HepG2 (cell line): ENCODE data around the gene POLA2. TPM values are rescaled to one million over a fixed set of nuclear protein-coding genes. Genes with fewer than 3 reads are reported as not detected.

ENCODE experiments used
- BCL6 ChIP-seq: IDR thresholded peaks from 2 replicates; pipeline ENCODE4 v1.6.1; 2016; ENCODE audit warnings: missing genetic modification reagents, missing compliant biosample characterization
- FOXA1 ChIP-seq, 2 experiments: fragments of 450-650 bp in 1 of 2; sonication (generic) in 1 of 2; formaldehyde crosslinking in 1 of 2; IDR thresholded peaks; 2 replicates each; pipeline versions ENCODE4 v1.4.0 to v1.6.1; 2016 to 2020; ENCODE audit warnings: missing genetic modification reagents in 1 of 2
- FOXO4 ChIP-seq: sonication (generic); formaldehyde crosslinking; conservative IDR thresholded peaks from 2 replicates; pipeline ENCODE4 v1.8.1; 2023; ENCODE audit warnings: missing genetic modification reagents
- GLMP ChIP-seq: sonication (generic); formaldehyde crosslinking; IDR thresholded peaks from 2 replicates; pipeline ENCODE4 v1.9.0; 2021; ENCODE audit warnings: missing genetic modification reagents, mild to moderate bottlenecking, borderline replicate concordance
- PAF1 ChIP-seq: IDR thresholded peaks from 2 replicates; pipeline ENCODE4 v1.6.1; 2016; ENCODE audit warnings: missing genetic modification reagents, missing compliant biosample characterization
- PHB2 ChIP-seq: fragments of 450-650 bp; IDR thresholded peaks from 2 replicates; pipeline ENCODE4 v1.6.1; 2018; ENCODE audit not compliant: partially characterized antibody
- RELA ChIP-seq: sonication (generic); formaldehyde crosslinking; IDR thresholded peaks from 2 replicates; pipeline ENCODE4 v1.4.0; 2020; ENCODE audit warnings: missing genetic modification reagents
- SKI ChIP-seq: fragments of 450-650 bp; IDR thresholded peaks from one replicate; pipeline ENCODE4 v1.6.1; 2018; ENCODE audit warnings: mild to moderate bottlenecking; ENCODE audit not compliant: partially characterized antibody
- THAP11 ChIP-seq: IDR thresholded peaks from 2 replicates; pipeline ENCODE4 v1.6.1; 2016; ENCODE audit warnings: missing biosample characterization, missing genetic modification reagents
- ZNF350 ChIP-seq: sonication (generic); formaldehyde crosslinking; IDR thresholded peaks from 2 replicates; pipeline ENCODE4 v1.4.0; 2020; ENCODE audit warnings: mild to moderate bottlenecking, low read depth, missing genetic modification reagents, borderline replicate concordance
- ZNF609 ChIP-seq: sonication (generic); formaldehyde crosslinking; IDR thresholded peaks from 2 replicates; pipeline ENCODE4 v1.4.0; 2020; ENCODE audit warnings: mild to moderate bottlenecking, missing genetic modification reagents, borderline replicate concordance
- ZNF749 ChIP-seq: sonication (generic); formaldehyde crosslinking; IDR thresholded peaks from 2 replicates; pipeline ENCODE4 v1.8.0; 2022; ENCODE audit warnings: mild to moderate bottlenecking, missing genetic modification reagents, moderate library complexity, borderline replicate concordance
- ZNF776 ChIP-seq: sonication (generic); formaldehyde crosslinking; IDR thresholded peaks from 2 replicates; pipeline ENCODE4 v1.4.0; 2020; ENCODE audit warnings: mild to moderate bottlenecking, missing genetic modification reagents
- polyA plus RNA-seq, 8 experiments: library from polyadenylated mRNA; depleted of rRNA in 3 of 8; stranded (reverse) in 7 of 8; unstranded in 1 of 8; fragments of >200 nt; fragmentation: Illumina TruSeq in 4 of 8; extraction: Trizol in 4 of 8; gene quantifications; 2 replicates each; pipeline versions ENCODE4 v1.2.1 to v1.2.3, GENCODE V29; 2011 to 2016; ENCODE audit warnings: low read depth in 4 of 8, missing spikeins in 1 of 8, mixed read lengths in 1 of 8; ENCODE audit not compliant: insufficient read depth in 1 of 8
- total RNA-seq, 5 experiments: library from RNA; depleted of rRNA; stranded (reverse); fragments of >200 nt; fragmentation: Illumina TruSeq; extraction: Trizol; gene quantifications; 2 replicates each; pipeline ENCODE4 v1.2.3, GENCODE V29; 2016; ENCODE audit warnings: low read depth in 1 of 5
- TF ChIP-seq, protein P1 (sequence below): sonication (generic); formaldehyde crosslinking; IDR thresholded peaks from 2 replicates; pipeline ENCODE4 v1.5.1; 2020; ENCODE audit warnings: mild to moderate bottlenecking, moderate library complexity, missing genetic modification reagents
- TF ChIP-seq, protein P2 (sequence below): sonication (generic); formaldehyde crosslinking; IDR thresholded peaks from 2 replicates; pipeline ENCODE4 v1.8.0; 2022; ENCODE audit warnings: missing genetic modification reagents, mild to moderate bottlenecking, inconsistent platforms, borderline replicate concordance
- TF ChIP-seq, protein P3 (sequence below): sonication (generic); formaldehyde crosslinking; IDR thresholded peaks from 2 replicates; pipeline ENCODE4 v1.5.0; 2020; ENCODE audit warnings: mild to moderate bottlenecking, missing genetic modification reagents

The POLA2 gene
- total and polyA plus RNA-seq, 2 of the 13 experiments (the other 11 are each of a cell fraction or from before 2014, with no cell fraction given), result 9.7 to 15.6 TPM

GRCh38 chr11:65305501-65306268, 43.9 kb downstream of the POLA2 start (continued):
- TF ChIP-seq ZNF609 (CRISPR knock-in tag) (peak; percentile 92), PHB2 (no peak), THAP11 (CRISPR knock-in tag) (peak; percentile 41), BCL6 (peak; percentile 93), ZNF749 (CRISPR knock-in tag) (0 out of 2 replicates have a peak, but pooled peaks have one; percentile 35), FOXA1 (IDR thresholded peaks at IDR 0.05) (peak; percentile 77; the same call in 1 of the 2 replicates), FOXA1 (CRISPR knock-in tag; IDR thresholded peaks at IDR 0.05) (peak; percentile 87), FOXO4 (CRISPR knock-in tag) (no peak), SKI (no peak), ZNF776 (CRISPR knock-in tag) (no peak), RELA (CRISPR knock-in tag) (no peak), ZNF350 (CRISPR knock-in tag) (no peak; the same call in 1 of the 2 replicates), PAF1 (CRISPR knock-in tag) (no peak), GLMP (CRISPR knock-in tag) (no peak)
- TF ChIP-seq, protein P1, sequence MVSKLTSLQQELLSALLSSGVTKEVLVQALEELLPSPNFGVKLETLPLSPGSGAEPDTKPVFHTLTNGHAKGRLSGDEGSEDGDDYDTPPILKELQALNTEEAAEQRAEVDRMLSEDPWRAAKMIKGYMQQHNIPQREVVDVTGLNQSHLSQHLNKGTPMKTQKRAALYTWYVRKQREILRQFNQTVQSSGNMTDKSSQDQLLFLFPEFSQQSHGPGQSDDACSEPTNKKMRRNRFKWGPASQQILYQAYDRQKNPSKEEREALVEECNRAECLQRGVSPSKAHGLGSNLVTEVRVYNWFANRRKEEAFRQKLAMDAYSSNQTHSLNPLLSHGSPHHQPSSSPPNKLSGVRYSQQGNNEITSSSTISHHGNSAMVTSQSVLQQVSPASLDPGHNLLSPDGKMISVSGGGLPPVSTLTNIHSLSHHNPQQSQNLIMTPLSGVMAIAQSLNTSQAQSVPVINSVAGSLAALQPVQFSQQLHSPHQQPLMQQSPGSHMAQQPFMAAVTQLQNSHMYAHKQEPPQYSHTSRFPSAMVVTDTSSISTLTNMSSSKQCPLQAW (CRISPR knock-in tag), result no peak; the same call in 1 of the 2 replicates
- TF ChIP-seq, protein P2, sequence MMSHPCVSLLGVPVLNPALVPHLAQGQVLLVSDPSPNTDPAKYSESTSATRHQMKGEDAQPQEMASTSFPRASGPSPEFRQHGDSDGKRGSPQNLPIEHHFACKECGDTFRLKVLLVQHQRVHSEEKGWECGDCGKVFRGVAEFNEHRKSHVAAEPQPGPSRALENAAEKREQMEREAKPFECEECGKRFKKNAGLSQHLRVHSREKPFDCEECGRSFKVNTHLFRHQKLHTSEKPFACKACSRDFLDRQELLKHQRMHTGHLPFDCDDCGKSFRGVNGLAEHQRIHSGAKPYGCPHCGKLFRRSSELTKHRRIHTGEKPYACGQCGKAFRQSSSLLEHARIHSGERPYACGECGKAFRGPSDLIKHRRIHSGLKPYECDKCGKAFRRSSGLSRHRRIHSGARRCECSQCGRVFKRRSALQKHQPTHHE (CRISPR knock-in tag), result no peak
- TF ChIP-seq, protein P3, sequence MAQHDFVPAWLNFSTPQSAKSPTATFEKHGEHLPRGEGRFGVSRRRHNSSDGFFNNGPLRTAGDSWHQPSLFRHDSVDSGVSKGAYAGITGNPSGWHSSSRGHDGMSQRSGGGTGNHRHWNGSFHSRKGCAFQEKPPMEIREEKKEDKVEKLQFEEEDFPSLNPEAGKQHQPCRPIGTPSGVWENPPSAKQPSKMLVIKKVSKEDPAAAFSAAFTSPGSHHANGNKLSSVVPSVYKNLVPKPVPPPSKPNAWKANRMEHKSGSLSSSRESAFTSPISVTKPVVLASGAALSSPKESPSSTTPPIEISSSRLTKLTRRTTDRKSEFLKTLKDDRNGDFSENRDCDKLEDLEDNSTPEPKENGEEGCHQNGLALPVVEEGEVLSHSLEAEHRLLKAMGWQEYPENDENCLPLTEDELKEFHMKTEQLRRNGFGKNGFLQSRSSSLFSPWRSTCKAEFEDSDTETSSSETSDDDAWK (CRISPR knock-in tag), result no peak
